SU-DHL-6 (cell line): Measurements from ENCODE around the gene TMEM187.

ENCODE experiments used
- CTCF ChIP-seq: fragments of 200-600 bp; sonication (generic); IDR thresholded peaks from one replicate; pipeline ENCODE4 v1.5.1; 2017; ENCODE audit warnings: antibody characterized with exemption, mild to moderate bottlenecking, low read length, moderate library complexity; ENCODE audit not compliant: insufficient read depth, poor library complexity, severe bottlenecking
- EZH2phosphoT487 ChIP-seq: fragments of 200-600 bp; sonication (generic), shearing (Covaris generic); conservative IDR thresholded peaks from 2 replicates; pipeline ENCODE4 v1.6.1; 2018; ENCODE audit warnings: mild to moderate bottlenecking, antibody characterized with exemption, low read length, moderate library complexity, mixed read lengths

- TF ChIP-seq CTCF (no peak), EZH2phosphoT487 (no peak)
Observed at GRCh38 chrX:153934762-153935325, 37.7 kb upstream of the TMEM187 start, which contains the start of gene NAA10.
